B cell (primary cell): ENCODE results near the gene STK40.

Source experiments
- CTCF ChIP-seq: fragments of 200-600 bp; IDR thresholded peaks from one replicate; pipeline ENCODE4 v1.8.0; 2022; ENCODE audit warnings: antibody characterized with exemption, mild to moderate bottlenecking
- EZH2 ChIP-seq: IDR thresholded peaks from 2 replicates; pipeline ENCODE4 v1.6.1; 2012; ENCODE audit warnings: borderline replicate concordance, low read depth, mild to moderate bottlenecking, moderate library complexity, low read length; ENCODE audit not compliant: insufficient read depth, poor library complexity, severe bottlenecking

- TF ChIP-seq CTCF (no peak), EZH2 (no peak)
Observed at GRCh38 chr1:36351227-36351977, 34.3 kb downstream of the STK40 start.
